ENCODE data around the gene SPAG4.
A peak's percentile ranks its signal among the peaks of the same experiment; 100 is the strongest.

Gene SPAG4, protein sequence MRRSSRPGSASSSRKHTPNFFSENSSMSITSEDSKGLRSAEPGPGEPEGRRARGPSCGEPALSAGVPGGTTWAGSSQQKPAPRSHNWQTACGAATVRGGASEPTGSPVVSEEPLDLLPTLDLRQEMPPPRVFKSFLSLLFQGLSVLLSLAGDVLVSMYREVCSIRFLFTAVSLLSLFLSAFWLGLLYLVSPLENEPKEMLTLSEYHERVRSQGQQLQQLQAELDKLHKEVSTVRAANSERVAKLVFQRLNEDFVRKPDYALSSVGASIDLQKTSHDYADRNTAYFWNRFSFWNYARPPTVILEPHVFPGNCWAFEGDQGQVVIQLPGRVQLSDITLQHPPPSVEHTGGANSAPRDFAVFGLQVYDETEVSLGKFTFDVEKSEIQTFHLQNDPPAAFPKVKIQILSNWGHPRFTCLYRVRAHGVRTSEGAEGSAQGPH

GRCh38 chr20:35615667-35616464 lies at the start of gene SPAG4:
TSS of gene SPAG4 (plus strand) at chr20:35615829. CDS start at chr20:35616004, 175 bp downstream.
- DNase-seq: peak; percentile 97

- DNase-seq: no peak
Measured at GRCh38 chr20:35568645-35569044, 47.0 kb upstream of the SPAG4 start.

DNA sequence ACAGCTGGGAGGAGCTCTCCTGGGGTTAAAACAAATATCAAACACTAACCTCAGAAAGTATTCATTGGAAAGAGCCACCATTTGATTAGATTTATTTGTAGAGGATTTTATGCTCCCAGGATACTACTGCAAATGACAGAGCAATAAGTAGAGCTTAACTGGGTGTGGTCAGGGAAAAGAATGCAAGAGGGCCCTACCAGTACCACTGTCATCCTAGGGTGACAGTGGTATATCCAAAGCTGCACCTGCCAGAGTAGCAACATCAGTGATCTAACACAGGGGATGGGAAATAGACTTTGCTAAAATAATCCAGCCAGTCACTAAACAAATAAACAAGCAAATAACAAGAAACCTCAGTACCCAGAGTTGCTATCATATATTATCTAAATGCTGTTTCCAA lies 44.1 kb upstream of the SPAG4 start:
- DNase-seq: no peak

DNA sequence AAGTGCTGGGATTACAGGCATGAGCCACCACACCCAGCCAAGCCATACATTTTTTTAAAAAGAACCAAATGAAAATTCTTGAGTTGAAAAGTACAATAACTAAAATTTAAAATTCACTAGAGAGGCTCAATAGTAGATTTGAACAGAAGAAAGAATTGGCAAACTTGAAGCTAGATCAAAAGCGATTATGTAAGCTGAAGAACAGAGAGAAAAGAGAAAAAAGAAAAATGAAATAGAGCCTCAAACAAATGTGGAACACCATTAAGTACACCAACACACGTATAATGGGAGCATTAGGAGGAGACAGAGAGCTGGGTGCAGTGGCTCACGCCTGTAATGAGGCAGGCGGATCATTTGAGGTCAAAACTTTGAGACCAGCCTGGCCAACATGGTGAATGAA lies 42.8 kb upstream of the SPAG4 start:
- DNase-seq: no peak

DNA sequence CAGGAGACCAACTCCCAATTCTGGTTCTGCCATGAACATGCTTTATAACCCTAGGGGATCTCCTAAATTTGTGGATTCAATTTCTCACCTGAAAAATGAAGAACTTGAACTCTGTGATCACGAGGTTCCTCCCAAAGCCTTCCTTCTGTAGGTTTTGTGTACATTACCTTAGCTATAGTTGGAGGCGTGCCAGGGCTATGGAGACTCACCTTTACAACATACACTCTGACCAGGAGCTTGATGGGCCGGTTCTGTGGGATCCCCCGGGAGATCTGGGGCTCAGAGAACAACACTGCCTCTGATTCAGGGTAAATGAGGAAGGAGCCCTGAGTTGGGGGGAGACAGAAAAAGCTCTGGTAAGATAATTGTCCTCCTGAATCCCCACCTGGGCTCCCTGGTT lies 39.7 kb upstream of the SPAG4 start:
- DNase-seq: no peak

GRCh38 chr20:35576816-35577215 lies 38.8 kb upstream of the SPAG4 start:
- no peak for DNase-seq

- no peak for DNase-seq
Measured at GRCh38 chr20:35578469-35578868, 37.2 kb upstream of the SPAG4 start.

- no peak for DNase-seq
Measured at GRCh38 chr20:35579196-35579595, 36.4 kb upstream of the SPAG4 start.

GRCh38 chr20:35582131-35582530 lies 33.5 kb upstream of the SPAG4 start:
- DNase-seq: no peak

DNA sequence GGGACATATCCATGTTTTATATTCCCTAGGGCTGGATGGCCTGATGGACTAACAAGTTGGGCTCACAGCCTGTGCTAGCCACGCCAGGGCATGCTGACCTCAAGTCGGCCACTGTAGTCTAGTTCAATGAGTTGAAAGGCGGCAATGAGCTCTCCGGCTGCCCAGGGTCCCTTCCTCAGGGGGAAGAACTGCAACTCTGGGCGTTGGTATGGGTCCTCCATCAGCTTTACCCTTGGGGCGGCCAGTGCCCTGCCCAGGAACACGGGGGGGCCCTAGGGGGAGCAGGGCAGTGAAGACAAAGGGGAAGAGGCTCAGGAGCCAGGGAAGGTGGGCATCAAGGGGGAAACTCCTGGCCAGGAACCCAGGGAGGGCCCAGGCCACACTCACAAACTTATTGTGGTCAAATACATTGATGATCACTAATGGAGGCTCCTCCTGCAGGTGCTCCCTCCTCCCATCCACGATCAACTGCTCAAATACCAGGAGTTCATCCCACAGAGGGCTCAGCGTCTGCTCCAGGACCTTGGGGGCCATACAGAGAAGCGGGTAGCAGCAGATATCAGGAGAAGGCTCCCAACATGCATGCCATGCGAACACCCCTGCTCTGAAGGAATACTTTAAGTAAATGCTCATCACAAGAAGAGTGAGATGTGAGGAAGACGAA lies 32.8 kb upstream of the SPAG4 start:
- DNase-seq: no peak

DNA sequence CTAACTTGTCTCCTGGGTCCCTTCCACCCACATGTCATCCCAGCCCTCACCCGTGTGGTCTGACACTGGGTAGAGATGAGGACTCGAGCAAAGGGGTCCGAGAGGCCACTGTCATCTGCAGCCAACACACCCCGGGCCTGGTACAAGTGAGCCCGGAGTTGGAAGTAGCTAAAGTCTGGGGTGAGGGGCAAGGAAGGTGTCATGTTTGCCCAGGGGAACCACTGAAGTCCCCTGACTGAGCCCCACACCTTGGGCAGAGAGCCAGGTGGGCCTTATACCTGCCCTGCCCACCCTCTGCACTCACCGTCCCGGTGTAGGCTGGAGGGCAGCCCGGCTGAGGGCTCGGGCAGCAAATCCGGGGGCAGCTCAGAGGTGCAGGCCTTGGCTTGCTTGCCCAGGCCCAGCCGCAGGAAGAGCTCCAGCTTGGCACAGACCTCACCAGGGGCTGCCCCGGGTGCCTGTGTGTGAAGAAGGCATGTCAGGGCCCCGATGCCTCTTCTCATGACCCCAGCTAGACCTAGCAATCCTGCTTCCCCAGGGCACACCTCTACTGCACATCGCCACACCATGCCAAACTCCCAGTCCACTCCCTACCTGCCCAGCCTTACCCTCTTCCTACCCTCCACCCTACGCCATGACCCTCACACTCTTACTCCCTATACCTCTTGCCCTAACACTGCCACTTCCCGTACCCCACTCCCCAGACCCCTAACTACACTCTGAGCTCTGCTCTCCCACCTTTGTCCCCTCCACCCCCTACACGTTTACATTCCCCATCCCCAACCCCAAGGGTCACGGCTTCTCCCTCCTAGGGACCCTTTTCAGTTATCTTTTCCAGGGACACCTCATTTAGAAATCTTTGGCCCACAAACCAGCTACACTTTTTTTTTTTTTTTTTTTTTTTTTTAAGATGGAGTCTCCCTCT lies 31.7 kb upstream of the SPAG4 start:
- DNase-seq: no peak

- no peak for DNase-seq
Measured at GRCh38 chr20:35586751-35587425, 28.7 kb upstream of the SPAG4 start.

DNA sequence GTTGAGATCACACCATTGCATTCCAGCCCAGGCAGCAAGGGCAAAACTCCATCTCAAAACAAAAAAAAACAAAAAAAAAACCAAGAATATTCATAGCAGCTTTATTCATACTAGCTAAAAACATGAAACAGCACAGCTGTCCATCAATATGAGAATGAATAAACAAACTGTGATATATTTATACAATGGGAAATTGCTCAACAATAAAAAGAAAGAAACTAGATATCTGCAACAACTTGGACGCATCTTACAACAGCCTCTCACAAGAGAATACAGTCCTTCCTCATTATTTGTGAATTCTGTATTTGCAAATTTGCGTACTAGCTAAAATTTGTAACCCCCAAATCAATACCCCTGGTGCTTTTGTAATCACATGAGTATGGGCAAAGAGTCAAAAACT lies 28.2 kb upstream of the SPAG4 start:
- no peak for DNase-seq

GRCh38 chr20:35588397-35588796 lies 27.2 kb upstream of the SPAG4 start:
- no peak for DNase-seq

DNA sequence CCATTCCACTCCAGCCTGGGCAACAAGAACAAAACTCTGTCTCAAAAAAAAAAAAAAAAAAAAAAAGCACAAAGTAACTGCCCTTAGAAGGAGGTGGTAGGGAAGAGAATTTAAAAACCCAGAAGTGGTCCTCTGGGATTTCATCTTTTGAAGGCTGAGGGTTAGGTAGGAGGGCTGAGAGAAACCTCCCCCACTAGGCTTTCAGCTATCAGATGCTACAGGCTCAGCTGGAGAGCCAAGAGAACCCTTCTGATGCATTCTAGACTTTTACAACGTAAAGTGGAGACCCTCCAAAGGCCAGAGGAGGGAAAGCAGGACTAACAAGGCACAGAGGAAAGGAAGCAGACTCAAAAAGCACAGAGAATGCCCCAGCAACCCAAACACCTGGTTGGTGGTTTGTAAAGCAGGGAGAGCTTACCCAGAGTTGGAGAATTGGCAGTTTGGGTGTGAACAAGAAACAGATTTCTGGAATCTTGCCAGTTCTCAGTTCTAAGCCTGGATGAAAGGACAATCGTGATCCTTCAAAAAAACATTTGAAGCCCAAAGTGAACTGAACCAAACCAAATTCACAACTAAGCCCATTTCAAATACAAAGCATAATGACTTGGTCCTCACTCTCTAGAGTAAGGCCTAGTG lies 23.2 kb upstream of the SPAG4 start:
- peak; percentile 11 for DNase-seq

- DNase-seq: no peak
Measured at GRCh38 chr20:35595456-35595855, 20.2 kb upstream of the SPAG4 start.

DNA sequence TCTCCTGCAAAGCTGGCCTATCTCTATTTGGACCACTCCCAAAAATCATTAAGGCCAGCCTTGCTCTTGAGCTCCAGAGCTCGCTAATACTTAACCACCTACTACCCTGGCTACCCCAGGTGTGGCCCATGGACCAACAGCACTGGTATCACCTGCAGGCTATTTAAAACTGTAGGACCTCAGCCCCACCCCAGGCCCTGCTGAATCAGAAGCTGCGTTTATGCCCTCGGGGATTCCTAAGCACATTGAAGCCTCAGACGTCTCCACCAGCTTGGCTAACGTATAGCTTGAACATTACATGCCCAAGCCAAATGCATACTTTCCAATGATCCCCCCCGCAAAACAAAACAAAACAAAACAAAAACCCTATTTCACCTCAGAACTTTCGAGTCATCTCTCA lies 19.7 kb upstream of the SPAG4 start:
- peak; percentile 23 for DNase-seq

- no peak for DNase-seq
Measured at GRCh38 chr20:35597186-35597585, 18.4 kb upstream of the SPAG4 start.

- DNase-seq: no peak
Measured at GRCh38 chr20:35598476-35598875, 17.2 kb upstream of the SPAG4 start.

- DNase-seq: no peak
Measured at GRCh38 chr20:35598899-35599775, 16.5 kb upstream of the SPAG4 start.

All from NCI-H1105 treated with DMSO at 0.1 percent for 48 hours (cell line).